Keratinocyte (primary cell): ENCODE data around the gene ADAM33. TPM values are rescaled to one million over a fixed set of nuclear protein-coding genes. Genes with fewer than 3 reads are reported as not detected.

ENCODE experiments used
- DNase-seq: peaks from one replicate; pipeline ENCODE4 v3.0.0-alpha.2; 2011; ENCODE audit warnings: low read depth, missing footprints, low spot score
- FAIRE-seq: peaks from 2 replicates; lab custom pipeline; 2011; peaks lifted over from hg19 to GRCh38; lab: Jason Lieb, UNC
- H2AFZ ChIP-seq: 2 replicates; pipeline ENCODE4 v1.6.0; 2012; ENCODE audit warnings: low read length, control low read depth, inconsistent platforms; ENCODE audit not compliant: control insufficient read depth
- H3K27ac ChIP-seq: 2 replicates; pipeline ENCODE4 v1.5.1; 2011; ENCODE audit warnings: low read length; ENCODE audit not compliant: control insufficient read depth, insufficient read depth
- H3K27me3 ChIP-seq: 3 replicates; pipeline ENCODE4 v1.6.0; 2011; ENCODE audit warnings: low read length; ENCODE audit not compliant: control insufficient read depth, insufficient read depth; ENCODE audit errors: extremely low read depth
- H3K36me3 ChIP-seq, 2 experiments: 2 replicates in 1 of 2; 3 replicates in 1 of 2; pipeline ENCODE4 v1.5.1; 2011; ENCODE audit warnings: low read length in 2 of 2, mild to moderate bottlenecking in 1 of 2; ENCODE audit not compliant: control insufficient read depth in 2 of 2, insufficient read depth in 2 of 2; ENCODE audit errors: extremely low read depth in 1 of 2
- H3K4me1 ChIP-seq: 3 replicates; pipeline ENCODE4 v1.5.1; 2011; ENCODE audit warnings: low read length; ENCODE audit not compliant: control insufficient read depth, insufficient read depth; ENCODE audit errors: extremely low read depth
- H3K4me2 ChIP-seq: 3 replicates; pipeline ENCODE4 v1.6.0; 2011; ENCODE audit warnings: low read depth, low read length; ENCODE audit not compliant: control insufficient read depth, insufficient read depth; ENCODE audit errors: extremely low read depth
- H3K4me3 ChIP-seq, 3 experiments: fragments of 200-600 bp in 1 of 3; sonication (generic) in 1 of 3; 2 replicates in 2 of 3; 3 replicates in 1 of 3; pipeline ENCODE4 v1.5.1; 2011 to 2016; ENCODE audit warnings: low read length in 3 of 3, mild to moderate bottlenecking in 3 of 3, control low read depth in 2 of 3, inconsistent platforms in 1 of 3, low read depth in 1 of 3, mixed read lengths in 1 of 3, mixed run types in 1 of 3, moderate library complexity in 1 of 3; ENCODE audit not compliant: control insufficient read depth in 2 of 3, insufficient read depth in 2 of 3; ENCODE audit errors: extremely low read depth in 1 of 3
- H3K79me2 ChIP-seq: 2 replicates; pipeline ENCODE4 v1.6.0; 2012; ENCODE audit warnings: low read length; ENCODE audit not compliant: control insufficient read depth, insufficient read depth
- H3K9ac ChIP-seq: 3 replicates; pipeline ENCODE4 v1.6.0; 2011; ENCODE audit warnings: low read length; ENCODE audit not compliant: control insufficient read depth, insufficient read depth; ENCODE audit errors: extremely low read depth
- H3K9me1 ChIP-seq: 3 replicates; pipeline ENCODE4 v1.6.0; 2011; ENCODE audit warnings: low read length; ENCODE audit not compliant: control insufficient read depth, insufficient read depth; ENCODE audit errors: extremely low read depth
- H3K9me3 ChIP-seq: 2 replicates; pipeline ENCODE4 v1.5.1; 2012; ENCODE audit warnings: low read depth, low read length; ENCODE audit not compliant: control insufficient read depth
- H4K20me1 ChIP-seq: 3 replicates; pipeline ENCODE4 v1.6.0; 2011; ENCODE audit warnings: low read length; ENCODE audit not compliant: control insufficient read depth, insufficient read depth; ENCODE audit errors: extremely low read depth
- EZH2 ChIP-seq: IDR thresholded peaks from one replicate; pipeline ENCODE4 v1.6.1; 2012; ENCODE audit warnings: inconsistent platforms, mild to moderate bottlenecking, low read length, moderate library complexity
- dilution Hi-C: fragments of 300-500 bp; cut with MboI; formaldehyde crosslinking; loops from one replicate; pipeline ENCODE4 v1.7.0; 2020; ENCODE audit warnings: low sequenced_read_pairs; ENCODE audit not compliant: extremely low pct_ligation_motif_present
- polyA plus RNA-seq, 5 experiments: library from polyadenylated mRNA; depleted of rRNA in 3 of 5; stranded (reverse) in 3 of 5; stranded (forward) in 1 of 5; unstranded in 1 of 5; fragments of >200 nt; gene quantifications; 1 replicate in 1 of 5; 2 replicates in 3 of 5; 3 replicates in 1 of 5; pipeline versions ENCODE4 v1.2.1 to v1.2.3, GENCODE V29; 2011 to 2012; ENCODE audit warnings: missing spikeins in 2 of 5, low read depth in 1 of 5, low replicate concordance in 1 of 5
- TF ChIP-seq, protein P1 (sequence below), 3 experiments: IDR thresholded peaks in 1 of 3; conservative IDR thresholded peaks in 1 of 3; optimal IDR thresholded peaks in 1 of 3; 2 replicates in 2 of 3; 3 replicates in 1 of 3; pipeline versions ENCODE3 to v1.5.1; 2011; ENCODE audit warnings: low read length in 3 of 3, mild to moderate bottlenecking in 3 of 3, moderate library complexity in 2 of 3, control low read depth in 1 of 3, inconsistent platforms in 1 of 3; ENCODE audit not compliant: insufficient read depth in 2 of 3; ENCODE audit errors: extremely low read depth in 1 of 3

The ADAM33 gene
- polyA plus RNA-seq, 1 donor (not counting 4 experiments of a cell fraction or from before 2014, with no cell fraction given) = not detected

DNA sequence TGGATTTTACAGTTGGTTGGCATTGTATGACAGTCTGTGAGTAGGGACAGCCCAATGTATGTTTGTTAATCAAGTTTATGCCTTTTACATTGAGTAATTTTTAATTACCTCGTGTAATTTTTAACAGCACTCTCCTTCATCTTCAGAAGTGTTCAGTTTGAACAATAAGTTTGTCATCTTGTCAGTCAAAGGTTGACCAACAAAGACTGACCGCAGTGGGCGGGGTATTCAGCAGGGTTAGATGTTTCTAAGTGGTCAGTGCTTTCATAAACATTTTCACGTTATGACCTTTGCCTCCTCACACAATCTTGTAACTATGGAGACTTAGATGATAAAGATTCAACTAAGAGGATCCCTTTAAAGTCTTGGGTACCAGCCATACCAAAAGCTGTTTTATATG is 59.4 kb downstream of the ADAM33 start:
- no peak overlapping the region for H3K9ac ChIP-seq
- no peaks in the 10 kb centered on the region for H3K79me2 ChIP-seq
- FAIRE-seq (no peak), DNase-seq (no peak)
- no peaks in the 10 kb centered on the region for H3K4me1 ChIP-seq
- no peaks in the 10 kb centered on the region for H3K9me1 ChIP-seq
- TF ChIP-seq EZH2 = no peak
- TF ChIP-seq, protein P1, sequence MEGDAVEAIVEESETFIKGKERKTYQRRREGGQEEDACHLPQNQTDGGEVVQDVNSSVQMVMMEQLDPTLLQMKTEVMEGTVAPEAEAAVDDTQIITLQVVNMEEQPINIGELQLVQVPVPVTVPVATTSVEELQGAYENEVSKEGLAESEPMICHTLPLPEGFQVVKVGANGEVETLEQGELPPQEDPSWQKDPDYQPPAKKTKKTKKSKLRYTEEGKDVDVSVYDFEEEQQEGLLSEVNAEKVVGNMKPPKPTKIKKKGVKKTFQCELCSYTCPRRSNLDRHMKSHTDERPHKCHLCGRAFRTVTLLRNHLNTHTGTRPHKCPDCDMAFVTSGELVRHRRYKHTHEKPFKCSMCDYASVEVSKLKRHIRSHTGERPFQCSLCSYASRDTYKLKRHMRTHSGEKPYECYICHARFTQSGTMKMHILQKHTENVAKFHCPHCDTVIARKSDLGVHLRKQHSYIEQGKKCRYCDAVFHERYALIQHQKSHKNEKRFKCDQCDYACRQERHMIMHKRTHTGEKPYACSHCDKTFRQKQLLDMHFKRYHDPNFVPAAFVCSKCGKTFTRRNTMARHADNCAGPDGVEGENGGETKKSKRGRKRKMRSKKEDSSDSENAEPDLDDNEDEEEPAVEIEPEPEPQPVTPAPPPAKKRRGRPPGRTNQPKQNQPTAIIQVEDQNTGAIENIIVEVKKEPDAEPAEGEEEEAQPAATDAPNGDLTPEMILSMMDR (optimal IDR thresholded peaks at IDR 0.05 in 1 of 3, IDR thresholded peaks at IDR 0.05 in 1 of 3, conservative IDR thresholded peaks at IDR 0.05 in 1 of 3; ENCODE audit: extremely low read depth in 1 of 3, insufficient read depth in 2 of 3, low read length in 3 of 3) = no peak
- H3K9me3 ChIP-seq = no peaks in the 10 kb centered on the region
- dilution Hi-C loops = no loop called here
- no peaks in the 10 kb centered on the region for H3K27me3 ChIP-seq
- no peak overlapping the region for H3K27ac ChIP-seq
- no peaks in the 10 kb centered on the region for H4K20me1 ChIP-seq
- H3K36me3 ChIP-seq = peaks cover 0 to 5% of the 10 kb centered on the region in 2 experiments
- no peak overlapping the region for H3K4me3 ChIP-seq
- H3K4me2 ChIP-seq = no peak overlapping the region
- no peak overlapping the region for H2AFZ ChIP-seq

GRCh38 chr20:3621111-3621510 is 60.7 kb downstream of the ADAM33 start:
- no peak for TF ChIP-seq EZH2
- TF ChIP-seq, protein P1 (optimal IDR thresholded peaks at IDR 0.05 in 1 of 3, IDR thresholded peaks at IDR 0.05 in 1 of 3, conservative IDR thresholded peaks at IDR 0.05 in 1 of 3; ENCODE audit: extremely low read depth in 1 of 3, insufficient read depth in 2 of 3, low read length in 3 of 3) = no peak
- DNase-seq (no peak), FAIRE-seq (no peak)
- H3K27me3 ChIP-seq = no peaks in the 10 kb centered on the region
- H3K9ac ChIP-seq = no peak overlapping the region
- H4K20me1 ChIP-seq = no peaks in the 10 kb centered on the region
- H3K9me3 ChIP-seq = no peaks in the 10 kb centered on the region
- dilution Hi-C loops = no loop called here
- no peak overlapping the region for H3K4me3 ChIP-seq
- H3K4me1 ChIP-seq = no peaks in the 10 kb centered on the region
- no peaks in the 10 kb centered on the region for H3K79me2 ChIP-seq
- no peak overlapping the region for H2AFZ ChIP-seq
- no peak overlapping the region for H3K27ac ChIP-seq
- H3K9me1 ChIP-seq = no peaks in the 10 kb centered on the region
- H3K4me2 ChIP-seq = no peak overlapping the region
- H3K36me3 ChIP-seq = peaks cover 4 to 6% of the 10 kb centered on the region in 2 experiments

Other genes with a start within 250 kb of the ADAM33 start
- 46.9 to 61.1 TPM (median 49.9 TPM) in 3 replicates for gene ATRN, start 211.0 kb downstream of the ADAM33 start, polyA plus RNA-seq
- not detected in 3 replicates for gene GFRA4, start 18.6 kb downstream of the ADAM33 start, polyA plus RNA-seq
- gene SIGLEC1, start 30.6 kb upstream of the ADAM33 start, polyA plus RNA-seq = not detected in 3 replicates
- gene HSPA12B, start 50.7 kb upstream of the ADAM33 start, polyA plus RNA-seq = not detected in 3 replicates
- 25.8 to 44.3 TPM (median 28.2 TPM) in 3 replicates for gene ADISSP, start 85.7 kb upstream of the ADAM33 start, polyA plus RNA-seq
- 0.06 to 0.09 TPM (median 0.07 TPM) in 3 replicates for gene SPEF1, start 99.4 kb upstream of the ADAM33 start, polyA plus RNA-seq
- gene CENPB, start 104.7 kb upstream of the ADAM33 start, polyA plus RNA-seq = 18.1 to 22.3 TPM (median 22.0 TPM) in 3 replicates
- 15.0 to 41.5 TPM (median 23.5 TPM) in 3 replicates for gene CDC25B, start 114.3 kb upstream of the ADAM33 start, polyA plus RNA-seq
- 4.3 to 9.0 TPM (median 5.2 TPM) in 3 replicates for gene AP5S1, start 138.5 kb upstream of the ADAM33 start, polyA plus RNA-seq
- gene MAVS, start 164.8 kb upstream of the ADAM33 start, polyA plus RNA-seq = 15.1 to 17.2 TPM (median 17.1 TPM) in 3 replicates
- 17.9 to 23.6 TPM (median 22.5 TPM) in 3 replicates for gene PANK2, start 207.4 kb upstream of the ADAM33 start, polyA plus RNA-seq